K562 (cell line): ENCODE measurements around the gene SFTPA2. TPM values are rescaled to one million over a fixed set of nuclear protein-coding genes. Genes with fewer than 3 reads are reported as not detected.

Experiments used
- ATAC-seq: fragments of 200-7000 bp; cut with Tn5 transposase; 3 replicates; pipeline ENCODE4 v1.9.1; 2020; ENCODE audit warnings: moderate library complexity
- BruUV-seq: library from RNA; stranded (reverse); fragments of 400-500 nt; replicated peaks from 2 replicates; lab custom pipeline; 2021; lab: Mats Ljungman, UMichigan
- CTCF ChIA-PET: fragments of 300-600 bp; formaldehyde crosslinking; extraction: SDS; loops from one replicate; lab custom pipeline; 2021; ENCODE audit warnings: low intra/inter-chr PET ratio; lab: Yijun Ruan, JAX
- POLR2A ChIA-PET: fragments of 300-600, 350-650 bp; sonication (Branson Sonifier 250); formaldehyde crosslinking; extraction: SDS; loops from one replicate; lab custom pipeline; 2021; ENCODE audit warnings: antibody characterized with exemption, inconsistent platforms; lab: Yijun Ruan, JAX
- DNase-seq, 4 experiments: peaks; one replicate each; pipeline versions ENCODE4 v3.0.0 to v3.0.0-alpha.2; 2011 to 2018; ENCODE audit warnings: low spot score in 3 of 4, mixed read lengths in 3 of 4; ENCODE audit errors: extremely low read depth in 1 of 4
- FAIRE-seq: peaks from 2 replicates; lab custom pipeline; 2011; peaks lifted over from hg19 to GRCh38; lab: Jason Lieb, UNC
- H2AFZ ChIP-seq: 2 replicates; pipeline ENCODE4 v1.6.0; 2011; ENCODE audit warnings: low read depth, low read length, control low read depth, inconsistent platforms
- H3K27ac ChIP-seq: fragments of 200-600 bp; 3 replicates; pipeline ENCODE4 v1.8.0; 2011; ENCODE audit warnings: low read depth, mild to moderate bottlenecking, control low read depth, inconsistent platforms, low read length, moderate library complexity, mixed read lengths; ENCODE audit errors: extremely low read depth
- H3K27me3 ChIP-seq, 2 experiments: fragments of 300-600 bp in 1 of 2; 2 replicates in 1 of 2; 3 replicates in 1 of 2; pipeline versions ENCODE4 v1.6.0 to v1.8.0; 2011; ENCODE audit warnings: inconsistent platforms in 2 of 2, low read length in 2 of 2, mild to moderate bottlenecking in 1 of 2, mixed read lengths in 1 of 2, moderate library complexity in 1 of 2; ENCODE audit not compliant: control insufficient read depth in 2 of 2, insufficient read depth in 2 of 2
- H3K36me3 ChIP-seq: fragments of 300-600 bp; 3 replicates; pipeline ENCODE4 v1.8.0; 2011; ENCODE audit warnings: mild to moderate bottlenecking, low read length, inconsistent platforms; ENCODE audit not compliant: control insufficient read depth, insufficient read depth
- H3K4me1 ChIP-seq, 2 experiments: fragments of 200-600 bp in 1 of 2; replicated peaks in 1 of 2; 2 replicates in 1 of 2; 3 replicates in 1 of 2; pipeline versions ENCODE4 v1.5.1 to v1.8.0; 2011; ENCODE audit warnings: inconsistent platforms in 2 of 2, low read length in 2 of 2, mild to moderate bottlenecking in 1 of 2, mixed read lengths in 1 of 2, moderate library complexity in 1 of 2; ENCODE audit not compliant: control insufficient read depth in 2 of 2, insufficient read depth in 2 of 2
- H3K4me2 ChIP-seq: 2 replicates; pipeline ENCODE4 v1.6.1; 2011; ENCODE audit warnings: low read length, control low read depth, inconsistent platforms, mixed read lengths; ENCODE audit not compliant: insufficient read depth
- H3K4me3 ChIP-seq: fragments of 200-600 bp; sonication (generic), shearing (Covaris generic); 2 replicates; pipeline ENCODE4 v1.5.1; 2016; ENCODE audit warnings: control low read depth, inconsistent platforms
- H3K79me2 ChIP-seq: fragments of 200-600 bp; 3 replicates; pipeline ENCODE4 v1.8.0; 2011; ENCODE audit warnings: low read length, inconsistent platforms; ENCODE audit not compliant: control insufficient read depth, insufficient read depth
- H3K9ac ChIP-seq, 2 experiments: 2 replicates each; pipeline versions ENCODE4 v1.6.0 to v1.6.1; 2011; ENCODE audit warnings: low read depth in 2 of 2, low read length in 2 of 2, control low read depth in 1 of 2, inconsistent platforms in 1 of 2, mild to moderate bottlenecking in 1 of 2, mixed read lengths in 1 of 2; ENCODE audit not compliant: insufficient read depth in 1 of 2
- H3K9me1 ChIP-seq: one replicate; pipeline ENCODE4 v1.6.0; 2011; ENCODE audit warnings: inconsistent platforms, mild to moderate bottlenecking, low read length, moderate library complexity; ENCODE audit not compliant: control insufficient read depth, insufficient read depth
- H3K9me3 ChIP-seq: replicated peaks from 2 replicates; pipeline ENCODE4 v1.5.1; 2011; ENCODE audit warnings: low read depth, low read length, inconsistent platforms; ENCODE audit not compliant: control insufficient read depth, insufficient read depth
- H4K20me1 ChIP-seq: replicated peaks from 2 replicates; pipeline ENCODE4 v1.6.1; 2011; ENCODE audit warnings: low read length, inconsistent platforms, mixed read lengths; ENCODE audit not compliant: control insufficient read depth, insufficient read depth
- ATF4 ChIP-seq: fragments of 450-650 bp; formaldehyde crosslinking; IDR thresholded peaks from 2 replicates; pipeline ENCODE4 v1.4.0; 2022; ENCODE audit warnings: mild to moderate bottlenecking, moderate library complexity
- HBP1 ChIP-seq: fragments of 450-650 bp; formaldehyde crosslinking; IDR thresholded peaks from 2 replicates; pipeline ENCODE4 v1.4.0; 2022; ENCODE audit warnings: missing genetic modification characterization
- HMGN3 ChIP-seq: IDR thresholded peaks from 2 replicates; pipeline ENCODE4 v1.6.1; 2011; ENCODE audit warnings: borderline replicate concordance, low read depth, mild to moderate bottlenecking, mixed read lengths, low read length; ENCODE audit not compliant: insufficient read length; ENCODE audit errors: extremely low read depth
- HNRNPH1 ChIP-seq: fragments of 200-400 bp; formaldehyde crosslinking; optimal IDR thresholded peaks from 2 replicates; pipeline ENCODE3; 2017; ENCODE audit warnings: low read depth, mild to moderate bottlenecking, low read length, moderate library complexity
- MBD1 ChIP-seq: fragments of 250-450 bp; sonication (Bioruptor Pico); IDR thresholded peaks from 2 replicates; pipeline ENCODE4 v1.8.0; 2022; ENCODE audit warnings: inconsistent platforms
- RBFOX2 ChIP-seq: fragments of 200-400 bp; formaldehyde crosslinking; IDR thresholded peaks from 2 replicates; pipeline ENCODE4 v1.6.1; 2017; ENCODE audit warnings: low read depth, mild to moderate bottlenecking, low read length, moderate library complexity
- SMARCE1 ChIP-seq: fragments of 450-650 bp; IDR thresholded peaks from 2 replicates; pipeline ENCODE4 v1.7.1; 2016; ENCODE audit warnings: mild to moderate bottlenecking
- THRAP3 ChIP-seq: fragments of 450-650 bp; IDR thresholded peaks from 2 replicates; pipeline ENCODE4 v1.6.1; 2016; ENCODE audit warnings: mild to moderate bottlenecking, inconsistent platforms, borderline replicate concordance
- ZNF512 ChIP-seq: IDR thresholded peaks from 2 replicates; pipeline ENCODE4 v1.6.1; 2016; ENCODE audit warnings: missing genetic modification characterization, missing compliant biosample characterization
- in situ Hi-C: fragments of 300-500 bp; cut with MboI; formaldehyde crosslinking; loops from 4 replicates; pipeline ENCODE4 v1.15.0; 2018; ENCODE audit warnings: inconsistent platforms, mixed read lengths
- intact Hi-C: fragments of 100-400 bp; cut with micrococcal nuclease; formaldehyde crosslinking; loops from 2 replicates; pipeline ENCODE4 v1.14.2; 2022
- polyA plus RNA-seq, 8 experiments: library from polyadenylated mRNA; depleted of rRNA in 4 of 8; stranded (reverse) in 5 of 8; unstranded in 3 of 8; fragments of >200 nt; fragmentation: Nextera tagmentation in 2 of 8; fragmentation: Illumina TruSeq in 1 of 8; extraction: Ambion mirVana in 2 of 8; extraction: Trizol in 1 of 8; gene quantifications; 2 replicates each; pipeline versions ENCODE4 v1.2.1 to v1.2.3, GENCODE V29; 2011 to 2014; ENCODE audit warnings: inconsistent platforms in 1 of 8, missing spikeins in 1 of 8
- total RNA-seq, 7 experiments: library from RNA; depleted of rRNA in 6 of 7; stranded (reverse); fragments of >200 nt in 6 of 7; fragmentation: Illumina TruSeq in 2 of 7; extraction: Trizol in 2 of 7; gene quantifications; 2 replicates each; pipeline versions ENCODE4 v1.2.1 to v1.2.3, GENCODE V29; 2011 to 2021; ENCODE audit warnings: low replicate concordance in 1 of 7

Gene SFTPA2
- total and polyA plus RNA-seq, 9 of the 15 experiments (the other 6 are each of a cell fraction or from before 2014, with no cell fraction given): 4.1 TPM; not detected in 8

- ATAC-seq (no peak), FAIRE-seq (no peak), DNase-seq (no peak)
- no peak overlapping the region for H3K4me3 ChIP-seq
- ChIA-PET CTCF (no interaction called here), POLR2A (no interaction called here)
- no peak overlapping the region for H3K4me2 ChIP-seq
- H2AFZ ChIP-seq: no peak overlapping the region
- in situ Hi-C loops: no loop called here
- H3K36me3 ChIP-seq: no peaks in the 10 kb centered on the region
- H3K27me3 ChIP-seq: peaks cover 0 to 20% of the 10 kb centered on the region in 2 experiments; a peak in 3 of 5 replicates
- H4K20me1 ChIP-seq: no peaks in the 10 kb centered on the region
- H3K4me1 ChIP-seq: no peaks in the 10 kb centered on the region
- no TSS peak for BruUV-seq
- TF ChIP-seq HBP1 (0 out of 2 replicates have a peak, but pooled peaks have one; percentile 68), HNRNPH1 (no peak), SMARCE1 (no peak), THRAP3 (0 out of 2 replicates have a peak, but pooled peaks have one; percentile 46), RBFOX2 (no peak), MBD1 (CRISPR knock-in tag) (no peak), ZNF512 (tag) (peak; percentile 96), HMGN3 (no peak), ATF4 (CRISPR knock-in tag) (no peak)
- TF ChIP-seq, all 486 proteins: peak for 3
- Histone ChIP-seq H3K9ac (no peak overlapping the region), H3K79me2 (no peaks in the 10 kb centered on the region), H3K27ac (no peak overlapping the region), H3K9me3 (no peaks in the 10 kb centered on the region), H3K9me1 (no peaks in the 10 kb centered on the region)
- intact Hi-C loops: no loop called here
Measured at GRCh38 chr10:79581044-79581443, 20.8 kb upstream of the SFTPA2 start.
